T-helper 1 cell (primary cell): ENCODE results near the gene ACAD9.
"Not testable (repeated sequence)": the region's sequence is repeated elsewhere in the genome, so short reads cannot be mapped to it uniquely, and the experiment has no call there.

Experiments used
- DNase-seq, 5 donors: peaks; one replicate each; pipeline ENCODE4 v3.0.0-alpha.2; 2012 to 2020
- total RNA-seq, 4 donors: gene quantifications; one replicate each; lab custom pipeline; 2026; lab: John Stamatoyannopoulos, UW

The ACAD9 gene
- 33.1 to 68.3 (median 60.5) reads per million in 4 donors for total RNA-seq

DNA sequence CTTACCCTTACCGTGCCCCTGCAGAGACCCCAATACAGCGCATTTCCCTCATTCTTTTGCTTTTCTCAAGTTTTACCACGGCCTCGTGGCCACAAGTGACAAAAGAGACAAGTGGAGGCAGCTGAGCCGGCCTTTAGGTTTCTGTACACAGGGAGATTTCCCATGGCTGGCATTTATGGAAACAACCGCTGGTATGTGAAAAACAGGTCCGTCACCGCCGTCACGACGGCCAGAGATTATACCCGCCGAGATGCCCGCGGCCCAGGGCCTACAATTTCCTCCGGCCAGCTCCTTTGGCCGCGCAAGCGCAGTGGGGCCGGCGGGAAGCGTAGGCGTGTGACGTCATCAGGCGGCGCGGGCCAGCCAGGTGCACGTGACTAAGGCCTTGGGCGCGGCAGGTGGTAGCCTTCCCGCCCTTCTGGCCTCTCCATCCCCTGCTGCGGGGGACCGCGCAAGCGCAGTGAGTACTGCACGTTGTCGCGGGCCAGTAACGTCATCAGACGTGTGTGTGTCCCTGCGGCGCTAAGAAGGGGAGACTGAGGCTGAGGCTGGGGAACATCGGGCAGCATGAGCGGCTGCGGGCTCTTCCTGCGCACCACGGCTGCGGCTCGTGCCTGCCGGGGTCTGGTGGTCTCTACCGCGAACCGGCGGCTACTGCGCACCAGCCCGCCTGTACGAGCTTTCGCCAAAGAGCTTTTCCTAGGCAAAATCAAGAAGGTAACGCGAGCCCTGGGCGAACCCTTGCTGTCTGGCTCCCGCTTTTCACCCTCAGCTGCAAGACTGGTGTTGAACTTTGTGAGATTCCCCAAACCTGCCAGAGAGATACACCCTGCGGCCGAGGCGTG is at the start of gene ACAD9:
TSS of gene ACAD9 (plus strand) at position 496 of the 845 bp plus-strand sequence. CDS start at position 568, 72 bp downstream.
- peak; percentile 95 to 99 (median 96) for DNase-seq

DNA sequence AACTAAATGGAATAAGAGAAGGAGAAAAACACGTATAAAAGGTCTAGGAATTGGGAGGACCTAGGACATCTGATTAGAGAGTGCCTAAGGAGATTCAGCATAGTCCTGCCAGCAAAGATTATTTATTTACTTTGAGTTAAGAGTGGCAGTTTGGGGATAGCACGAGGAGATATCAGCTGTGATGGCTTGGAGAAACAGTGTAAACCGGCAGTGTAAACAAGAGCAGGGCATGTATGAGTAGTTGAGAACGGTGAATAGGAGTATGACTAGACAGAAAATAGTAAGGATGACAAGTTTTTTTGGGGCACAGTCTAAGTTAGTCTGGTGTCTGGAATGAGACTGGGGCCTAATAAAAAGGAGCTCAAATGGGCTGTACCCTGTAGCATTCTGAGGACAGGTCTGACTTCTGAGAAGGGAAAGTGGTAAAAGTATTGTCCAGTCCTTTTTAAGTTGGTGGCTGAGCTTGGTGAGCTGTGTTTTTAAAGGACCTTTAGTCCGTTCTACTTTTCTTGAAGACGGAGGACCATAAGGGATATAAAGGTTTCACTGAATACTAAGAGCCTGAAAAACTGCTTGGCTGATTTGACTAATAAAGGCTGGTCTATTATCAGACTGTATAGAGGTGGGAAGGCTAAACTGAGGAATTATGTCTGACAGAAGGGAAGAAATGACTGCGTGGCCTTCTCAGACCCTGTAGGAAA is 49.3 kb upstream of the ACAD9 start:
- DNase-seq = not testable (repeated sequence)

DNA sequence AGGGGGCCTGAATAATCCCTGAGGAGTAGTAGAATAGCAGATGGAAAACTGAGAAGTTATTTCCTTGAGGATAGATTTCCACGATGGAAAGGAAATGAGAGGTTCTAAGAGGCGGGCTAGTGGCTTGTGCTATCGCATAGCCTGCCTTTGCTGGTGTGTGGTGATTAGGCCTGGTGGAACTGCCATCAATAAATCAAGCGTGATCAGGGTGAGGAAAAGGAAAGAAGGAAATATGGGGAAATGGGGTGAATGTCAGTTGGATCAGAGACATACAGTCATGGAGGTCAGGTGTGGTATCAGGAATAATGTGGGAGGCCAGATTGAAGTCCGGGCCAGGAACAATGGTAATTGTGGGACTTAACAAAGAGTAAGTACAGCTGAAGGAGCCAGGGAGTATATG is 48.7 kb upstream of the ACAD9 start:
- not testable (repeated sequence) for DNase-seq

DNA sequence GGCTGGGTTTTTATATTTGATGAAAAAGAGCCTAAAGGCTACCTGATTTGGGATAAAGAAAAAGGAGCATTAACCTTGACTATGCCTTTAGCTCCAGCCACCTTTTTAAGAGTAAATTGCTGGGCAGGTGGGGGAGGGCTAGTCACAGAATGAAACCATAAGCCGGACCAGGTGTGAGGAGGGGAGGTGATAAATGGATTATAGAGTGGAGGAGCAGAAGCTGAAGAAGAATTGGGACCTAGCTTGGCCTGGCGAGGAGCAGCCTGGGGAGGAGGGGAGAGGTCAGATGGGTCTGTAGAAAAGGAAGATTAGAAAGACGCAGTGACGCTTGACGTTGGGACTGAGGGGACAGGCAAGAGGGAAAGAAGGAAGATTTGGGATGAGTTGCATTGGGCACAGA is 46.4 kb upstream of the ACAD9 start:
- DNase-seq = not testable (repeated sequence)

DNA sequence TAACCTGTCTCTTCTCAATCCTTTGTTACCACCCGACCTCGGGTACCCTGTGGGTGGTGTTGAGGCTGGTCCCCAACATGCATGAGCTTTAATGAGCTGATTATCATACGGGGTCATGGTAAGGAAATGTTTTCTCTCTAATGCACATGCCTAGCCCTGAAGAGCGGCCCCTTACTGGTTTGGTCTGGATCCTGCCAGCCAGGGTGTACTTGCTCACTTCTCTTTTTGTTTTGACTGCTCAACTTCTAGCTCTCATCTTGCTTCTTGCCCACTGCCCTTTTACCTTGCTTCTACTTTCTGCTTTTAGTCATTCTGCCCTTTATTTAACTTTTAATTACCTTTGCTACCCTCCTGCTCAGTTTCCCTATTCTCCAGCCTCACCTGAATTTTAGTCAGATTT is 44.3 kb upstream of the ACAD9 start:
- no peak for DNase-seq

DNA sequence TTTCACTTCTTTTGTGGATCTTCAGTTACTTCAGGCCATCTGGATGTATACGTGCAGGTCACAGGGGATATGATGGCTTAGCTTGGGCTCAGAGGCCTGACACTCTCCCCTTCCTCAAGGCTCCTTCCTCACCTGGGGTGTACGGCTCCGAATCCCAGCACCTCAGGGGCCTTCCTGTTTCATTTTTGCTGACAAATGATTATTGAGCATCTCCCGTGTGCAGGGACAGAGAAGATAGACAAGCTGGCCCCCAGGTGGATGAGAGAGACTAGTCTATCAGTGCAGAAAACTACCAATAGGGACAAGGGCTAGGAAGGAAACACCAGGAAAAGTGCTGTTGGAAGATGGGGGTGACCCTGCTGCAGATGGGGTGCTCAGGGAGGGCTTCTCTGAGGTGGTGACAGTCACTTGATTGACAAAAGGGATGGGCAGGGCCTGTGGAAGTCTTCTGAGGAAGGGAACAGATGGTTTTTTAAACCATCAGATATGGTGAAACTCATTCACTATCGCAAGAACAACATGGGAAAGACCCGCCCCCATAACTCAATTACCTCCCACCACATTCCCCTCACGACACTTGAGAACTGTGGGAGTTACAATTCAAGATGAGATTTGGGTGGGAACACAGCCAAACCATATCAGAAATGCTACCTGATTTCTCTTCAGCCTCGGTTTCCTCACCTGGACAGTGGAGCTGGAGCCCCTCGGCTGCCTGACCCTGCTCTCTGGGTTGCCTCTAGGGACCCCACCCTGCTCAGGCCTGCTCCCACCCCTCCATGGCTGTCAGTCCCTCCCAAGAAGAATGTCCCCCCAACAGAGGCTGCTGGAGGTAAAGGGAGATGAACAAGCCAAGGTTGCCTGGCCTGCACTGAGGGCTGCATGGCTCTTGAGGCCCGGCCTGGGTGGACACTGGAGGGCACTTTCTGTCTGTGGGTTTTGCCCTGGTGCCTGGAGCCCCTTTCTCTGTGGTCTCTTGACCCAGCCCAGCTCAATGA is 37.2 kb upstream of the ACAD9 start:
- no peak for DNase-seq

DNA sequence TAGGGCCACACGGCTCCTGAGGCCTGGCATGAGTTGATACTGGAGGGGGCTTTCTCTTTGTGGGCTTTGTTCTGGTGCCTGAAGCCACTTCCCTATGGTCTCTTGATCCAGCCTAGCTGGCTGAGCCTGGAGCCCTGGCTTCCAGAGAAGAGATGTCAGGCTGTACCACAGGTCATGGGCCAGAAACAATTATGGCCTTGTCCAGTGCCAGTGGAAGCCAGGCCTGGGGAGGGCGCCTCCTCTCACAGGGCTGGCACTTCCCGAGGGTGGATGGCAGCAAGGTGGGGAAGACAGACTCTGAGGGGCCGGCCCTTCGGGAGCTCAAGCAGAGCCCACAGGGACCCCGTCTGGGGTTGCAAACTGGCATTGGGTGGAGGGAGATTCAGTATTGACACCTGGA is 34.9 kb upstream of the ACAD9 start:
- DNase-seq = no peak

DNA sequence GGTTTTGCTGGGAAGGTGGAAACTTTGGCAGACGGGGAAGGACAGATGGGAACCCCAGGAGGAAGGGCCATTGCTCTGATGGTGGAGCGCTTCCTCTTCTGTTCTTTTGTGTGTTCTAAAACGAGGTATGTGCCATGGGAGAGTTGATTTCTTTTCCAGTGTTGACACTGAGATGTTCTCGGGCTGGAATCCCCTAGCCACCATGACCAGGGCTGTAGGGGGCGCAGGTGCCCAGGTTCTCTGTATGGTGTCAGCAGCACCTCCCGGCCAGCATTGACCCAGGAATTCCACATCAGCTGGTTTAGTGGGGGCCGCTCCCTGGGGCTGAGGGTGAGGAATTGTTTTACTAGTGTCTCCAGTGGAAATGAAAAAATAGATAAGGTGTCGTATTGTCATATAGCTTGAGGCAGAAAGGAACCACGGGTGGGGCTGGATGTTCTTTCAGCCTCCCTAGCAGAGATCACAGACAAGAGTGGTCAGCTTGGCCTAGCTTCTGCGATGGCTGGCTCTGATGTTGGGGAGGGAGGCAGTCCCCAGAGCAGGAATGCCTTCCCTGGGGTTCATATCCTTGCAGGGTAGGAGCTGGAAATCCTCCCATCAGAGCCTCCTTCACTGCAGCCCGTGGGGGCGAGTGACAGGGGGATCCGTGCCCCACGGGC is 34.2 kb upstream of the ACAD9 start:
- no peak for DNase-seq

DNA sequence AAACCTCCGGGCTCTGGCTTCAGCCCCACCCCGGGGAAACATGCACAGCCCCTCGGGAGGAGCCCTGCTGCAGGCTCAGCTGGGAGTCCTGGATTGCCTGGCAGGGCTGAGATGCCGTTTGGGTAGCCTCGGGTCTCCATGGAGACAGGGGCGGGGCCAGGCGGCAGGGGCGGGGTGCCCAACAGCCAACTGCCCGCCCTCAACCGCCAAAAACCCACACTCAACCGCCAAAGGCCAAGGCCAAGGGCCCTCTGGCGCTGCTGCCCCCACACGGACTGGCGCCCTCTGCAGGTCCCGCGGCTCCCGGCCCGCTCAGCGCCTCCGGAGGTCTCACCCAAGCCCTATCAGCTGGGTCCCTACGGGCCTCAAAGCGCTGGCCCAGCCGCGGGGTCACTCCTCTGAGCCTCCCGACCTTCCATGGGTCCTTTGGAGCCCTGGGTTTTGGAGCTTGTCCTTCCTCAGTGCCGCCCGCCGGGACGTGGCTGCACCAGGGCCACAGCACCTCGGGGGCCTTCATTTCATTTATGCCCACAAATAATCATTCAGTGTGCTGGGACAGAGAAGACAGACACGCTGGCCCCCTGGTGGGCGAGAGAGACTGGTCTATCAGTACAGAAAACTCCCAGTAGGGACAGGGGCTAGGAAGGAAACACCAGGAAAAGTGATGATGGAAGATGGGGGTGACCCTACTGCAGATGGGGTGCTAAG is 33.5 kb upstream of the ACAD9 start:
- peak; percentile 61 to 89 (median 69) for DNase-seq

DNA sequence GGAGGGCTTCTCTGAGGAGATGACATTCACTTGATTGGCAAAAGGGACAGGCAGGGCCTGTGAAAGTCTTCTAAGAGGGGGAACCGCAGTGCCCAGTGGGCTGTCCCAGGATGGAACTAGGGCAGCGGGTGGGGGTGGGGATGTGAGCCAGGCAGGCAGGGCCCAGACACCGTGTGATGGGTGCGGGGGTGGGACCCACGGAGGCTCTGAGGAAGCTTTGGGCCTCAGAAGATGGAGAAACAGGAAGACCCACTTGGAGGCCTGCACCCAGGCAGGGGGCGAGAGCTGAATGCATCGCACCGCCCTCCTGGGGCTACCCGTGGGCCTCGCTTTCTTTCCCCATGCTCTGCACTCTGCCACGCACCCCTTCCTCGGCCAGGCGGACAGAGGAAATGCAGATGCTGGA is 32.9 kb upstream of the ACAD9 start:
- DNase-seq = no peak

DNA sequence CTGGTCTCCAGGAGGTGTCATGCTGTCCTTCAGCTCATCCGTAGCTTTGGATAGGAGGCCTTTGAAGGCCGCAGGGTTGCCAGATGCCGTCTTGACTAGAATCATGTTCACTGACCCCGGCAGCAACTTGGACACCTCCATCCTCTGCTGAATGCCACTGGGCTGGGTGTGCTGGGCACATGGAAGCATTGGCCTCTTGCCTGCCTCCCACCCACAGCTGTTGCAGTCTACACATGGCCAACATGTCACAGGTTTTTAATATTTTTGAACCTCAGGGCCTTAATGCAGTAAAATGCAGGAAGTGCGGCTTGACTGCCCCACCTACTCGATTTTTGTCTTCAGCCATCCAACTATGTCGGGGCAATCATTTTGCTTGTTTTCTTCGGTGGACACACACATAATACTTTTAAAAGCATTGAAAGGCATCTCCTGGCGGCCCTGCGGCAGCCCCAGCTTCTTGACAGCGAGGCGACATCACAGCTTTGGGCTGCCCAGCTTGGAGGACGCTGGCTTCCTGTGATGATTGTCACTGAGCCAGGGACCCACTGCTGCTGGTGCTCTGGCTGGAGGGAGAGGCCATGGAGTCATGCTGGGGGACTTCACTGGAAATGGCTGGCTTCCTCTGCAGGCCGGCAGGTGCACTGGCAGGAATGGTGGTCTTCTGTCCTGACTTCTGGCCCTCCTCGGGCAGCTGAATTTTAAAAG is 31.6 kb upstream of the ACAD9 start:
- no peak for DNase-seq

DNA sequence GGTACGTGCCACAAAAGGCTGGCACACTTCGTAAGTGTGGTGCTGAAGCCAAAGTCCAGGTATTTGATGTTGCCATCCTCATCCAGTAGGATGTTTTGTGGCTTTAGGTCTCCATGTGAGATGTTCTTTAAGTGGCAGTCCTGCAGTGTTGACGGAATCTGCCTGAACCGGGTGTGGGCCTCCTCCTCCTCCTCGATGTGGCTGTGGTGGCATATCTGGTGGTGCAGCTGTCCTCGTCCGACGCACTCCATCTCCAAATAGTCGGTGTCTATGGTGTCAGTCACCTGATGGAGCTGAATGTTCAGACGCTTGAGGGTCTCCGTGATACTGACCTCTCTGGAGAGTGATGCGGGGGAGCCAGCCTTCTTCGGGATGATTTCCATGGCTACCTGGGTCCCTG is 30.5 kb upstream of the ACAD9 start:
- no peak for DNase-seq

DNA sequence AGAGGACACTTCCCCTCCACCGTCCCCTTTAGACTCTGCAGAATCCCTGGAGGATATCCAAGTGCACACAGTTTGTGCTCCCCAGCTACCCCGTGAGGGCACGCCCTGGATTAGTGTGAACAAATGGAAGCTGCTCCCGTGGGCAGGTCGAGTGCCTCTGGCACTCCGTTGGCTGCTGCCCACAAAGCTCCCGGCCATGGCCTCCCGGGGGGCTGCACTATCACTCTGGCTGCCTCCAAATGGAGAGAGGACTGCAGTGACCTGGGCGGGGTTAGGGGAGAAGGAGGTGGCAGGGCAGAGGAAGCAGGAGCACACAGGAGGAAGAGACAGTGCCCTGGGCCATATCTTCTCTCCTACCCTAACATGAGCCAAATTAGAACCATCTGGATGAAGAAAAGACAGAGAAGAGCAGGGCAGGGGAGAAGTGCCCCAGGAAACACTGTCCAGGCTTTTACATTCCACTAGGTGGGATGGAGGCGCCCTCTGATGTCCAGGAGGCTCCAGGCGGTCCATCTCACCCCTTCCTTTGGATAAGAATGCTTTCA is 29.4 kb upstream of the ACAD9 start:
- DNase-seq = no peak

DNA sequence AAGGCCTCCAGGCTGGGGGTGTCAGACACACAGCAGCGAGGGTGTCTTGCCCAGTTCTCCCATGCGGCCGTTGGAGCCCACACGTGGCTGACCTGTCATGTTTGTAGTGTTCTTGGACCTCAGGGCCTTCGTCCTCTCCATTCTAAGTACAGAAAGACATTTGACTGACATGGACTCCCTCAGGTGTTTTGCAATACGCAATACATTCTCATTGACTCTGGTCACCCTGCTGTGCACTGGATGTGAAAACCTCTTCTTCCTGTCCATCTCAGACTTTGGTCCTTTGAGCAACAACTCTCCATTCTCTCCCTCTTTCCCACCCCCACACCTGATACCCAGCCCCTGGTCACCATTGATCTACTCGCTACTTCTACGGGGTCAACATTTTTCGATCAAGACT is 28.9 kb upstream of the ACAD9 start:
- no peak for DNase-seq

DNA sequence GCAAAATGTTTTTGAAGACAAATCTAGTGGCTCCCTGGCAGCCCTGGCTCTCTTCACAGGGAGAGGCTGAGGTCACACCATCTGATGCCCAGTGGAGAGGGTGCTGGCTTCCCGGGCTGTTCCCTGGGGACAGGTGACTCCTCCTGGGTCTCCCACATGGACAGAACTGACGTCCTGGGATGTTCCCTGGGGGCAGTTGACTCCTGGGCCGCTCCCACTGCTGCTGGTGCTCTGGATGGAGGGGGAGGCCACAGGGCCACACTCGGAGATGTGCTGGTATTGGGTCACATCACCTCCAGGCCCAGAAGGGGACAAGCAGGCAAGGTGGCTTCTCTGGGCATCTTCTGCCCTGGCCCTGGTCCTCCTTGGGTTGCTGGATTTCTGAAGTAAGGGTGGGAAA is 27.8 kb upstream of the ACAD9 start:
- DNase-seq = no peak

DNA sequence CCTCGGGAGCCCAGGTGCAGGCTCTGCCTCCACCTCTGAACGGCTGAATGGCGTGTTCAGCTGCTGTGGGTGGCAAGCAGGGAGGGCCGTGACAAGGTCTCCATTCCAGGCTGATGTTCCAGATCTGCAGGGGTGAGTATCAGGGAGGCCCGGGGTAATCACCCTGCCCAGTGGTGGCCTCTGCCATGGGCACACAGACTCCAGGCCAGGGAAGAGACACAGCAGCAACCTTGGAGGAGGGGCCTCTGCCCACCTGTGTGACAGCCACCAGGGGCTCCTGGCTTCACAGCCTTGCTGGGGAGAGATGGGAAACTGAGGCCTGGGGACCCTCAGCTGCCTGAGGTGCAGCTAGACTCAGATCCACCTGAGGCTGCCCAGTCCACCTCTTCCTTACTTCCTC is 25.6 kb upstream of the ACAD9 start:
- no peak for DNase-seq

DNA sequence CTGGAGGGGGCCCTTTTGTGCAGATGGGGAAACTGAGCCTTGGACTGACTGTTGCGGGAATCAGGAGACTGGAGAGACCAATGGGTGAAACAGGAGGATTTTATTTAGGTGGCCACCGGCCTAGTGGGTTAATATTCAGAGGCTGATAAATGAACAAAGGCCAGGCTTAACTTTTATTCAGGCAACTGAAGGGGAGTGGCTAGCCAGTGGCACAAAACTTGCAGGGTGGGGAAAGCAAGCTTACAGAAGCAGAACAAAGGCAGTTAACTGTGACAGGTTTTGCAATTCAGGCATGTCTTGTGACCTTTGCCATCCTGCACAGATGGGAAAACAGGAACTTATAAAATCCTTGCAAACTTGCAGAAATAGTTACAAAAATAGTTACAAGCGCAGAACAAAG is 24.9 kb upstream of the ACAD9 start:
- no peak for DNase-seq

DNA sequence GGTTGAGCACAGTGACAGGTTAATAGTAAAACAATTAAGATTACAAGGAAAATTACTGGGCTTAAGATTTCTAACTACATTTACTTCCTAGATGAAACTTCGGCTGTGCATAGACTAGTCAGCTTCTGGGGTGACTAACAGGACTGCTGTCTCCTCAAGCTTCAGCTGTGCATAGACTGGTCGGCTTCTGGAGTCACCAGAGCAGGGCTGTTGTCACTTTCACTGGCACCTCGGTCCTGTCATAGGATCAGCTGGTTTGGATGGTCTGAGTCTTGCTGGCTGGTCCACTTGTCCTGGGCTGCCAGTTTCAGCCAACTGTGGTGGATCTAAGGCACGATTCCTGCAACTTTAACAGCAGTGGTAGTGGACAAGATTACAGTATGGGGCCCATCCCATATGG is 23.9 kb upstream of the ACAD9 start:
- DNase-seq = no peak

DNA sequence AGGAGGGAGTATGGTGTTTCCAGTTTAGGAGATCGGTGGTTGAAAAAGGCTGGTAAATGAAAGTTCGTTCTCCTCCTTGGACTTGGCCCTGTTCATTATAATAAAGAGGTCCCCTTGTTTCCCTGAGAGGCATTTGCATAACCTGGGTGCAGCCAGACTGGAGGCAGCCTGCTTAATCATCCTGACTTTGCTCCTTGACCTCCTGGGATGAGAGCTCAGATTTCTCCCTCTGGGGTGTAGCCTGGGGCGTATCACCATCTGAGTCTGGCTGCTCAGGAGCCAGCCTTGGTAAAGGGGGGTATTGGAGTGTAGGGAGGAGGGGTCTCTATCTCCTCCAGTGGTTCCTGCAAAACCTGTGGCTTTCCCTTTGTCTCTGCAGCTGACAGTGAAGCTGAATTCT is 21.3 kb upstream of the ACAD9 start:
- DNase-seq = no peak

DNA sequence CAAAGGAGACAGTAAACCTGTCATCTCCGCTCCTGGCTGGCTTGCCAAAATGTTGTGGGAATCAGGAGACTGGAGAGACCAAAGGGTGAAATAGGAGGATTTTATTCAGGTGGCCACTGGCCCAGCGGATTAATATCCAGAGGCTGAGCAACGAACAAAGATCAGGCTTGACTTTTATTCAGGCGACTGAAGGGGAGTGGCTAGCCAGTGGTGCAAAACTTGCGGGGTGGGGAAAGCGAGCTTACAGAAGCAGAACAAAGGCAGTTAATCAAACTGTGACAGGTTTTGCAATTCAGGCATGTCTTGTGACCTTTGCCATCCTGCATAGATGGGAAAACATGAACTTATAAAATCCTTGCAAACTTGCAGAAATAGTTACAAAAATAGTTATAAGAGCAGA is 19.8 kb upstream of the ACAD9 start:
- DNase-seq = no peak

DNA sequence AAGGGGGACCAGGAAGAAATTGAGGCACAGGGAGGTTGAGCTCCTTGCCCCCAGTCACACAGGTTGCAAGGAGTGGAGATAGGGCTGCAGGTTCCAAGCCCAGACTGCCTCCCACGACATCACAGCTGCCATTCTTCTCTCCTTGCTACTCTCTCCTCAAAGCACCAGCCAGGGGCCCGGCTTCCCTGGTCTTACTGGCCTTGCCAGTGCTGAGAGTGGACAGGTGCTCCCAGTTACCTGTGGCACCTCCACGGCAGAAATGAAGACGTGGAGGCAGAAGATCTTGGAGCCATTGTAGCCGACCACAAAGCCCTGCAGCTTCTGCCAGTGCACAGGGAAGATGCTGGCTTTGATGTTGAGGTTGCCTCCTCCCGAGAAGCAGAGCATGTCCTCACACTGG is 17.9 kb upstream of the ACAD9 start:
- no peak for DNase-seq
